ENCODE data around the gene RFX7.
"Not testable (repeated sequence)": the region's sequence is repeated elsewhere in the genome, so short reads cannot be mapped to it uniquely, and the experiment has no call there.

Gene RFX7

GRCh38 chr15:56160966-56161365 lies 82.7 kb downstream of the RFX7 start:
- DNase-seq (ENCODE audit: insufficient read length) (no peak), FAIRE-seq (no peak)
- TF ChIP-seq POLR2AphosphoS5 (IDR thresholded peaks at IDR 0.05; ENCODE audit: low read depth, low read length) (no peak), TAF1 (IDR thresholded peaks at IDR 0.05; ENCODE audit: borderline replicate concordance, low read depth, low read length) (no peak), POLR2A (IDR thresholded peaks at IDR 0.05; ENCODE audit: low read depth, low read length) (no peak)

- DNase-seq (ENCODE audit: insufficient read length) = no peak
- no peak for FAIRE-seq
- no peak for TF ChIP-seq POLR2AphosphoS5 (IDR thresholded peaks at IDR 0.05; ENCODE audit: low read depth, low read length)
- no peak for TF ChIP-seq POLR2A (IDR thresholded peaks at IDR 0.05; ENCODE audit: low read depth, low read length)
Observed at GRCh38 chr15:56156877-56157276, 86.8 kb downstream of the RFX7 start.

- not testable (repeated sequence) for FAIRE-seq; DNase-seq (ENCODE audit: insufficient read length)
Observed at GRCh38 chr15:56155278-56155677, 88.4 kb downstream of the RFX7 start.

- not testable (repeated sequence) for FAIRE-seq; DNase-seq (ENCODE audit: insufficient read length)
Observed at GRCh38 chr15:56154768-56155167, 88.9 kb downstream of the RFX7 start.

GRCh38 chr15:56150204-56150603 lies 93.5 kb downstream of the RFX7 start:
- DNase-seq (ENCODE audit: insufficient read length) (no peak), FAIRE-seq (no peak)
- no peak for TF ChIP-seq POLR2A (IDR thresholded peaks at IDR 0.05; ENCODE audit: low read depth, low read length)
- no peak for TF ChIP-seq TAF1 (IDR thresholded peaks at IDR 0.05; ENCODE audit: borderline replicate concordance, low read depth, low read length)
- TF ChIP-seq POLR2AphosphoS5 (IDR thresholded peaks at IDR 0.05; ENCODE audit: low read depth, low read length) = no peak

GRCh38 chr15:56148064-56148463 lies 95.6 kb downstream of the RFX7 start:
- TF ChIP-seq TAF1 (IDR thresholded peaks at IDR 0.05; ENCODE audit: borderline replicate concordance, low read depth, low read length) (no peak), POLR2A (IDR thresholded peaks at IDR 0.05; ENCODE audit: low read depth, low read length) (no peak), POLR2AphosphoS5 (IDR thresholded peaks at IDR 0.05; ENCODE audit: low read depth, low read length) (no peak)
- FAIRE-seq = no peak
- no peak for DNase-seq (ENCODE audit: insufficient read length)

- FAIRE-seq (no peak), DNase-seq (ENCODE audit: insufficient read length) (no peak)
- TF ChIP-seq POLR2A (IDR thresholded peaks at IDR 0.05; ENCODE audit: low read depth, low read length) (no peak), TAF1 (IDR thresholded peaks at IDR 0.05; ENCODE audit: borderline replicate concordance, low read depth, low read length) (no peak), POLR2AphosphoS5 (IDR thresholded peaks at IDR 0.05; ENCODE audit: low read depth, low read length) (no peak)
Observed at GRCh38 chr15:56146756-56147155, 96.9 kb downstream of the RFX7 start.

GRCh38 chr15:56128081-56128480 lies 115.6 kb downstream of the RFX7 start:
- TF ChIP-seq POLR2AphosphoS5 (IDR thresholded peaks at IDR 0.05; ENCODE audit: low read depth, low read length) = no peak
- no peak for TF ChIP-seq TAF1 (IDR thresholded peaks at IDR 0.05; ENCODE audit: borderline replicate concordance, low read depth, low read length)
- TF ChIP-seq POLR2A (IDR thresholded peaks at IDR 0.05; ENCODE audit: low read depth, low read length) = no peak
- FAIRE-seq = no peak

GRCh38 chr15:56126409-56126808 lies 117.3 kb downstream of the RFX7 start:
- no peak for TF ChIP-seq POLR2AphosphoS5 (IDR thresholded peaks at IDR 0.05; ENCODE audit: low read depth, low read length)
- TF ChIP-seq TAF1 (IDR thresholded peaks at IDR 0.05; ENCODE audit: borderline replicate concordance, low read depth, low read length) = no peak
- no peak for TF ChIP-seq POLR2A (IDR thresholded peaks at IDR 0.05; ENCODE audit: low read depth, low read length)

More at GRCh38 chr15:56128081-56128480, 115.6 kb downstream of the RFX7 start:
- DNase-seq (ENCODE audit: insufficient read length) = no peak

GRCh38 chr15:56124391-56124790 lies 119.3 kb downstream of the RFX7 start:
- FAIRE-seq (no peak), DNase-seq (ENCODE audit: insufficient read length) (no peak)
- TF ChIP-seq POLR2A (IDR thresholded peaks at IDR 0.05; ENCODE audit: low read depth, low read length) (no peak), POLR2AphosphoS5 (IDR thresholded peaks at IDR 0.05; ENCODE audit: low read depth, low read length) (no peak), TAF1 (IDR thresholded peaks at IDR 0.05; ENCODE audit: borderline replicate concordance, low read depth, low read length) (no peak)

More at GRCh38 chr15:56126409-56126808, 117.3 kb downstream of the RFX7 start:
- FAIRE-seq (no peak), DNase-seq (ENCODE audit: insufficient read length) (no peak)

- TF ChIP-seq POLR2A (IDR thresholded peaks at IDR 0.05; ENCODE audit: low read depth, low read length) (no peak), TAF1 (IDR thresholded peaks at IDR 0.05; ENCODE audit: borderline replicate concordance, low read depth, low read length) (no peak), POLR2AphosphoS5 (IDR thresholded peaks at IDR 0.05; ENCODE audit: low read depth, low read length) (no peak)
- no peak for FAIRE-seq
- no peak for DNase-seq (ENCODE audit: insufficient read length)
Observed at GRCh38 chr15:56105855-56106254, 137.8 kb downstream of the RFX7 start.

GRCh38 chr15:56102441-56102840 lies 141.2 kb downstream of the RFX7 start:
- FAIRE-seq (no peak), DNase-seq (ENCODE audit: insufficient read length) (no peak)

GRCh38 chr15:56099311-56099710 lies 144.4 kb downstream of the RFX7 start:
- FAIRE-seq (no peak), DNase-seq (ENCODE audit: insufficient read length) (no peak)
- TF ChIP-seq POLR2A (IDR thresholded peaks at IDR 0.05; ENCODE audit: low read depth, low read length) = no peak
- TF ChIP-seq TAF1 (IDR thresholded peaks at IDR 0.05; ENCODE audit: borderline replicate concordance, low read depth, low read length) = no peak
- TF ChIP-seq POLR2AphosphoS5 (IDR thresholded peaks at IDR 0.05; ENCODE audit: low read depth, low read length) = no peak

More at GRCh38 chr15:56102441-56102840, 141.2 kb downstream of the RFX7 start:
- TF ChIP-seq POLR2A (IDR thresholded peaks at IDR 0.05; ENCODE audit: low read depth, low read length) = no peak
- TF ChIP-seq POLR2AphosphoS5 (IDR thresholded peaks at IDR 0.05; ENCODE audit: low read depth, low read length) = no peak
- TF ChIP-seq TAF1 (IDR thresholded peaks at IDR 0.05; ENCODE audit: borderline replicate concordance, low read depth, low read length) = no peak

Measured in GM12892 (cell line).